AG08396 (cell line): ENCODE measurements around the gene DEPP1.
A peak's percentile ranks its signal among the peaks of the same experiment; 100 is the strongest.

Experiments used
- DNase-seq: peaks from one replicate; pipeline ENCODE4 v3.0.0; 2012; ENCODE audit warnings: low spot score, mixed read lengths

The DEPP1 gene

GRCh38 chr10:44932517-44933450, 45.8 kb downstream of the DEPP1 start:
- DNase-seq = peak; percentile 79

GRCh38 chr10:44931621-44932516, 46.7 kb downstream of the DEPP1 start:
- no peak for DNase-seq

GRCh38 chr10:44930904-44931620, 47.5 kb downstream of the DEPP1 start:
- DNase-seq = no peak

GRCh38 chr10:44929356-44930255, 49.0 kb downstream of the DEPP1 start:
- DNase-seq = no peak

- DNase-seq = no peak
Observed at GRCh38 chr10:44928462-44928861, 50.1 kb downstream of the DEPP1 start.

- no peak for DNase-seq
Observed at GRCh38 chr10:44927352-44927751, 51.3 kb downstream of the DEPP1 start.

- DNase-seq = no peak
Observed at GRCh38 chr10:44926751-44927351, 51.8 kb downstream of the DEPP1 start.
